ENCODE data around the gene HTR6. TPM values are rescaled to one million over a fixed set of nuclear protein-coding genes. Genes with fewer than 3 reads are reported as not detected.

HTR6 gene
- total RNA-seq, 3 donors from 2014 or later: not detected

GRCh38 chr1:19690342-19690741 lies 25.7 kb downstream of the HTR6 start:
- Histone ChIP-seq H3K4me1 (ENCODE audit: low read depth) (no peaks in the 10 kb centered on the region), H3K9me3 (no peaks in the 10 kb centered on the region), H3K36me3 (ENCODE audit: low read depth) (no peaks in the 10 kb centered on the region), H3K4me3 (no peak overlapping the region)
- DNase-seq (no peak), ATAC-seq (no peak)
- intact Hi-C loops (cut with DNase I, micrococcal nuclease): no loop called here
- TF ChIP-seq CTCF (IDR thresholded peaks at IDR 0.05): no peak

- H3K36me3 ChIP-seq (ENCODE audit: low read depth): no peaks in the 10 kb centered on the region
- H3K9me3 ChIP-seq: no peaks in the 10 kb centered on the region
- H3K4me1 ChIP-seq (ENCODE audit: low read depth): no peaks in the 10 kb centered on the region
- intact Hi-C loops (cut with DNase I, micrococcal nuclease): no loop called here
- no peak for ATAC-seq
- no peak for DNase-seq
- TF ChIP-seq CTCF (IDR thresholded peaks at IDR 0.05): no peak
- no peak overlapping the region for H3K4me3 ChIP-seq
Observed at GRCh38 chr1:19694298-19694697, 29.6 kb downstream of the HTR6 start.

- Histone ChIP-seq H3K9me3 (no peaks in the 10 kb centered on the region), H3K4me3 (no peak overlapping the region), H3K36me3 (ENCODE audit: low read depth) (no peaks in the 10 kb centered on the region), H3K4me1 (ENCODE audit: low read depth) (no peaks in the 10 kb centered on the region)
- TF ChIP-seq CTCF (IDR thresholded peaks at IDR 0.05): no peak
- intact Hi-C loops (cut with DNase I, micrococcal nuclease): no loop called here
- no peak for ATAC-seq
- DNase-seq: no peak
Observed at GRCh38 chr1:19695772-19696171, 31.1 kb downstream of the HTR6 start.

GRCh38 chr1:19696820-19697219 lies 32.1 kb downstream of the HTR6 start:
- DNase-seq (no peak), ATAC-seq (no peak)
- intact Hi-C loops (cut with DNase I, micrococcal nuclease): no loop called here
- H3K9me3 ChIP-seq: no peaks in the 10 kb centered on the region
- TF ChIP-seq CTCF (IDR thresholded peaks at IDR 0.05): no peak
- no peaks in the 10 kb centered on the region for H3K4me1 ChIP-seq (ENCODE audit: low read depth)
- no peak overlapping the region for H3K4me3 ChIP-seq
- no peaks in the 10 kb centered on the region for H3K36me3 ChIP-seq (ENCODE audit: low read depth)

- H3K9me3 ChIP-seq: no peaks in the 10 kb centered on the region
- no peak for ATAC-seq
- no peaks in the 10 kb centered on the region for H3K36me3 ChIP-seq (ENCODE audit: low read depth)
- intact Hi-C loops (cut with DNase I, micrococcal nuclease): no loop called here
- DNase-seq: no peak
- no peak for TF ChIP-seq CTCF (IDR thresholded peaks at IDR 0.05)
- H3K4me3 ChIP-seq: no peak overlapping the region
- H3K4me1 ChIP-seq (ENCODE audit: low read depth): no peaks in the 10 kb centered on the region
Observed at GRCh38 chr1:19698181-19698580, 33.5 kb downstream of the HTR6 start.

GRCh38 chr1:19700079-19700777 lies 35.6 kb downstream of the HTR6 start:
- Histone ChIP-seq H3K9me3 (no peaks in the 10 kb centered on the region), H3K4me3 (no peak overlapping the region), H3K36me3 (ENCODE audit: low read depth) (no peaks in the 10 kb centered on the region), H3K4me1 (ENCODE audit: low read depth) (peaks cover 4% of the 10 kb centered on the region)
- intact Hi-C loops (cut with DNase I, micrococcal nuclease): no loop called here
- DNase-seq (no peak), ATAC-seq (no peak)
- no peak for TF ChIP-seq CTCF (IDR thresholded peaks at IDR 0.05)
